GM18870 (cell line): ENCODE measurements around the gene LGALS14.

ENCODE experiments used
- ATAC-seq: cut with Tn5 transposase; IDR thresholded peaks from one replicate; pipeline ENCODE4 v1.9.1; 2021; ENCODE audit warnings: moderate library complexity; ENCODE audit not compliant: unreplicated experiment

LGALS14 gene

GRCh38 chr19:39745643-39746042 is 41.4 kb downstream of the LGALS14 start:
- ATAC-seq, result no peak

DNA sequence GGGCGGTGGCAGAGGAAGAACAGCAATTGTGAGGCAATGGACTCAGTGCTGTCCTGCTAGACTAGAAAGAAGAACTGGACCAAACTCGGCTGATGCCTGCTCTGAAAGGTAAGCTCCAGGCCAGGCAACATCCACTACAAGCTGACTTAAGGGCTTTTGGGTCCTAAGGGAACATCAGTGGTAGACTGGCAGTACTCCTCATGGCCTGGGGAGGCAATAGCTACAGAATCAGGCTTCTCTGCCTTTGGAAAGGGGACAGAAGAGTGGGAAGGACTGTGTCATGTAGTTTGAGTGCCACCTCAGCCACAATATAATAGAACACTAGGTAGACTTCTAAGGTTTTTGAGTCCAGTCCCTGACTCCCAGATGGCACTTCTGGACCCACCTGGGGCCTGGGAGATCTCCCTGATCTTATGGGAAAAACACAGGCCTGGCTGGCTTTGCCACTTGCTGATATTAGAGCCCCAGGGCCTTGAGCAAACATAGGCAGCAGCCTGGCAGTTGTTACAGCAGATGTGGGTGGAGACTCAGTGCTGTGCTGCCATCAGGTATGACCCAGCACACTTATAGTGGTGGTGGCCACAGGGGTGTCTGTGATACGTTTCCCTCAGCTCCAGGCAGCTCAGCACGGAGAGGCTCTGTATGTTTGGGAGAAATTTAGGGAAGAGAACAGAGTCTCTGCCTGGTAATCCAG is 42.7 kb downstream of the LGALS14 start:
- no peak for ATAC-seq

GRCh38 chr19:39749981-39750380 is 45.7 kb downstream of the LGALS14 start:
- ATAC-seq, result no peak

- no peak for ATAC-seq
Measured at GRCh38 chr19:39752390-39752789, 48.1 kb downstream of the LGALS14 start.

GRCh38 chr19:39752795-39753194 is 48.5 kb downstream of the LGALS14 start:
- no peak for ATAC-seq

DNA sequence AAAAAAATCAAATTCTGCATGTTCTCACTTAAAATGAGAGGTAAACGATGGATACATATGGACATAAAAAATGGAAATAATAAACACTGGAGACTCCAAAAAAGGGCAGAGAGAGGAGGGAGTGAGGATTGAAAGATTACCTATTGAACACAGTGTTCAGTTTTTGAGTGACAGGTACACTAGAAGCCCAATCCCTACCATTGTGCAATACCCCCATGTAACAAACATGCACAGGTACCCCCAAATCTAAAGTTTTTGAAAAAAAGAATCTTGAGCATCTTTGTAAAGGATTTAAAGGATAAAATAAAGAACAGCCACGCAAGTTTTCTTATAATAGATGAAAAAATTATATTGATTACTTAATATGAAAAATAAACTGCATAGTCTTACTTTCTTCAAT is 50.3 kb downstream of the LGALS14 start:
- no peak for ATAC-seq

- no peak for ATAC-seq
Measured at GRCh38 chr19:39754971-39755370, 50.7 kb downstream of the LGALS14 start.
